ENCODE measurements around the gene PTPRM.

PTPRM gene

GRCh38 chr18:8008033-8008432 is 440.9 kb downstream of the PTPRM start:
- TF ChIP-seq POLR2A (IDR thresholded peaks at IDR 0.05; ENCODE audit: low read depth, low read length): no peak
- FAIRE-seq: no peak
- no peak for DNase-seq (ENCODE audit: insufficient read length, low spot score)

GRCh38 chr18:8011361-8011760 is 444.2 kb downstream of the PTPRM start:
- no peak for FAIRE-seq
- no peak for TF ChIP-seq POLR2A (IDR thresholded peaks at IDR 0.05; ENCODE audit: low read depth, low read length)
- no peak for DNase-seq (ENCODE audit: insufficient read length, low spot score)

GRCh38 chr18:8011906-8012305 is 444.8 kb downstream of the PTPRM start:
- FAIRE-seq: no peak
- no peak for DNase-seq (ENCODE audit: insufficient read length, low spot score)
- TF ChIP-seq POLR2A (IDR thresholded peaks at IDR 0.05; ENCODE audit: low read depth, low read length): no peak

- peak; percentile 15 for FAIRE-seq
- DNase-seq (ENCODE audit: insufficient read length, low spot score): no peak
- no peak for TF ChIP-seq POLR2A (IDR thresholded peaks at IDR 0.05; ENCODE audit: low read depth, low read length)
Observed at GRCh38 chr18:8018701-8019331, 451.7 kb downstream of the PTPRM start.

GRCh38 chr18:8019600-8019999 is 452.5 kb downstream of the PTPRM start:
- DNase-seq (ENCODE audit: insufficient read length, low spot score) (no peak), FAIRE-seq (no peak)
- no peak for TF ChIP-seq POLR2A (IDR thresholded peaks at IDR 0.05; ENCODE audit: low read depth, low read length)

GRCh38 chr18:8020132-8020846 is 453.2 kb downstream of the PTPRM start:
- FAIRE-seq (no peak), DNase-seq (ENCODE audit: insufficient read length, low spot score) (no peak)
- TF ChIP-seq POLR2A (IDR thresholded peaks at IDR 0.05; ENCODE audit: low read depth, low read length): no peak

GRCh38 chr18:8029061-8029460 is 461.9 kb downstream of the PTPRM start:
- DNase-seq (ENCODE audit: insufficient read length, low spot score): no peak
- no peak for TF ChIP-seq POLR2A (IDR thresholded peaks at IDR 0.05; ENCODE audit: low read depth, low read length)
- FAIRE-seq: no peak

- no peak for TF ChIP-seq POLR2A (IDR thresholded peaks at IDR 0.05; ENCODE audit: low read depth, low read length)
- DNase-seq (ENCODE audit: insufficient read length, low spot score): no peak
- no peak for FAIRE-seq
Observed at GRCh38 chr18:8029731-8030130, 462.6 kb downstream of the PTPRM start.

GRCh38 chr18:8030201-8030600 is 463.1 kb downstream of the PTPRM start:
- DNase-seq (ENCODE audit: insufficient read length, low spot score) (no peak), FAIRE-seq (no peak)
- no peak for TF ChIP-seq POLR2A (IDR thresholded peaks at IDR 0.05; ENCODE audit: low read depth, low read length)

- no peak for TF ChIP-seq POLR2A (IDR thresholded peaks at IDR 0.05; ENCODE audit: low read depth, low read length)
- DNase-seq (ENCODE audit: insufficient read length, low spot score): no peak
- no peak for FAIRE-seq
Observed at GRCh38 chr18:8031496-8031895, 464.4 kb downstream of the PTPRM start.

GRCh38 chr18:8034674-8035073 is 467.6 kb downstream of the PTPRM start:
- DNase-seq (ENCODE audit: insufficient read length, low spot score): no peak
- no peak for TF ChIP-seq POLR2A (IDR thresholded peaks at IDR 0.05; ENCODE audit: low read depth, low read length)
- FAIRE-seq: no peak

- no peak for TF ChIP-seq POLR2A (IDR thresholded peaks at IDR 0.05; ENCODE audit: low read depth, low read length)
- DNase-seq (ENCODE audit: insufficient read length, low spot score): no peak
- FAIRE-seq: no peak
Observed at GRCh38 chr18:8036551-8036950, 469.4 kb downstream of the PTPRM start.

- DNase-seq (ENCODE audit: insufficient read length, low spot score) (no peak), FAIRE-seq (no peak)
- TF ChIP-seq POLR2A (IDR thresholded peaks at IDR 0.05; ENCODE audit: low read depth, low read length): no peak
Observed at GRCh38 chr18:8037296-8037695, 470.2 kb downstream of the PTPRM start.

GRCh38 chr18:8040021-8040420 is 472.9 kb downstream of the PTPRM start:
- DNase-seq (ENCODE audit: insufficient read length, low spot score) (no peak), FAIRE-seq (peak; percentile 53)
- TF ChIP-seq POLR2A (IDR thresholded peaks at IDR 0.05; ENCODE audit: low read depth, low read length): no peak

GRCh38 chr18:8041526-8042111 is 474.5 kb downstream of the PTPRM start:
- DNase-seq (ENCODE audit: insufficient read length, low spot score) (no peak), FAIRE-seq (no peak)
- TF ChIP-seq POLR2A (IDR thresholded peaks at IDR 0.05; ENCODE audit: low read depth, low read length): no peak
